H1 (cell line): ENCODE measurements around the gene ZMIZ1. TPM values are rescaled to one million over a fixed set of nuclear protein-coding genes. Genes with fewer than 3 reads are reported as not detected.

Source experiments
- CTCF ChIA-PET: fragments of 300-600 bp; sonication (Branson Sonifier 250); formaldehyde crosslinking; loops from one replicate; lab custom pipeline; 2021; ENCODE audit not compliant: partially characterized antibody; lab: Charles Lee
- POLR2A ChIA-PET: fragments of 300-600 bp; sonication (Branson Sonifier 250); formaldehyde crosslinking; loops from one replicate; lab custom pipeline; 2021; ENCODE audit warnings: inconsistent platforms; ENCODE audit not compliant: partially characterized antibody; lab: Charles Lee
- DNase-seq, 2 experiments: peaks; one replicate each; pipeline versions ENCODE4 v3.0.0 to v3.0.0-alpha.2; 2010 to 2022; ENCODE audit warnings: low spot score in 2 of 2, low read depth in 1 of 2, mixed read lengths in 1 of 2
- FAIRE-seq: peaks from 2 replicates; lab custom pipeline; 2011; peaks lifted over from hg19 to GRCh38; lab: Jason Lieb, UNC
- H2AFZ ChIP-seq: 2 replicates; pipeline ENCODE4 v1.8.1; 2012; ENCODE audit warnings: low read length, inconsistent platforms
- H2AK5ac ChIP-seq: 2 replicates; pipeline ENCODE4 v1.6.1; 2013; ENCODE audit warnings: low read depth, low read length
- H2BK120ac ChIP-seq: replicated peaks from 2 replicates; pipeline ENCODE3; 2013; ENCODE audit warnings: low read depth, low read length, inconsistent platforms
- H2BK12ac ChIP-seq: 2 replicates; pipeline ENCODE4 v1.6.1; 2013; ENCODE audit warnings: low read depth, low read length
- H2BK15ac ChIP-seq: 2 replicates; pipeline ENCODE4 v1.6.1; 2013; ENCODE audit warnings: low read length
- H2BK20ac ChIP-seq: 2 replicates; pipeline ENCODE4 v1.6.1; 2013; ENCODE audit warnings: low read length
- H2BK5ac ChIP-seq: 2 replicates; pipeline ENCODE4 v1.6.1; 2013; ENCODE audit warnings: low read depth, low read length
- H3K14ac ChIP-seq: 2 replicates; pipeline ENCODE4 v1.6.1; 2013; ENCODE audit warnings: inconsistent platforms; ENCODE audit not compliant: insufficient read length
- H3K18ac ChIP-seq: 2 replicates; pipeline ENCODE4 v1.6.1; 2013; ENCODE audit warnings: low read length; ENCODE audit errors: extremely low read depth
- H3K23ac ChIP-seq: 2 replicates; pipeline ENCODE4 v1.6.1; 2013; ENCODE audit warnings: inconsistent platforms; ENCODE audit not compliant: insufficient read length
- H3K23me2 ChIP-seq: 2 replicates; pipeline ENCODE4 v1.6.1; 2013; ENCODE audit warnings: low read depth, low read length
- H3K27ac ChIP-seq: 2 replicates; pipeline ENCODE4 v1.6.1; 2011; ENCODE audit warnings: low read depth, low read length, inconsistent platforms
- H3K27me3 ChIP-seq, 4 experiments: replicated peaks in 1 of 4; 1 replicate in 1 of 4; 2 replicates in 3 of 4; pipeline versions ENCODE4 v1.6.1 to v1.8.1; 2011 to 2013; ENCODE audit warnings: low read length in 3 of 4, mild to moderate bottlenecking in 3 of 4, inconsistent platforms in 2 of 4, mixed read lengths in 2 of 4, moderate library complexity in 1 of 4; ENCODE audit not compliant: control insufficient read depth in 3 of 4, insufficient read depth in 3 of 4; ENCODE audit errors: extremely low read depth in 1 of 4
- H3K36me3 ChIP-seq, 4 experiments: 2 replicates each; pipeline versions ENCODE4 v1.6.1 to v1.8.1; 2011 to 2013; ENCODE audit warnings: mild to moderate bottlenecking in 4 of 4, low read length in 3 of 4, moderate library complexity in 2 of 4, control low read depth in 1 of 4, inconsistent platforms in 1 of 4; ENCODE audit not compliant: insufficient read depth in 4 of 4, control insufficient read depth in 2 of 4
- H3K4ac ChIP-seq: replicated peaks from 2 replicates; pipeline ENCODE3; 2013; ENCODE audit warnings: low read length, low read depth, mixed read lengths, inconsistent platforms; ENCODE audit not compliant: insufficient read length
- H3K4me1 ChIP-seq, 4 experiments: replicated peaks in 1 of 4; 1 replicate in 1 of 4; 2 replicates in 3 of 4; pipeline versions ENCODE4 v1.6.1 to v1.8.1; 2011 to 2013; ENCODE audit warnings: low read length in 3 of 4, inconsistent platforms in 2 of 4, mixed read lengths in 1 of 4; ENCODE audit not compliant: insufficient read depth in 4 of 4, control insufficient read depth in 3 of 4
- H3K4me2 ChIP-seq, 2 experiments: 2 replicates each; pipeline versions ENCODE4 v1.6.1 to v1.8.1; 2011 to 2013; ENCODE audit warnings: low read depth in 2 of 2, low read length in 2 of 2, control low read depth in 1 of 2, inconsistent platforms in 1 of 2, mild to moderate bottlenecking in 1 of 2; ENCODE audit not compliant: insufficient read depth in 1 of 2
- H3K4me3 ChIP-seq, 4 experiments: fragments of 200-600, 300-600 bp in 1 of 4; sonication (generic), shearing (Covaris generic), sonication (Bioruptor Twin) in 1 of 4; 2 replicates each; pipeline versions ENCODE4 v1.5.1 to v1.8.1; 2011 to 2016; ENCODE audit warnings: low read length in 4 of 4, low read depth in 3 of 4, control low read depth in 2 of 4, inconsistent platforms in 2 of 4, mild to moderate bottlenecking in 2 of 4, mixed read lengths in 1 of 4, moderate library complexity in 1 of 4; ENCODE audit not compliant: insufficient read depth in 2 of 4; ENCODE audit errors: extremely low read depth in 1 of 4
- H3K56ac ChIP-seq: replicated peaks from 2 replicates; pipeline ENCODE3; 2013; ENCODE audit warnings: low read depth, mild to moderate bottlenecking, mixed read lengths, low read length, inconsistent platforms; ENCODE audit not compliant: insufficient read length
- H3K79me1 ChIP-seq: 2 replicates; pipeline ENCODE4 v1.6.1; 2013; ENCODE audit warnings: low read depth, low read length, control low read depth
- H3K79me2 ChIP-seq, 2 experiments: 2 replicates each; pipeline versions ENCODE4 v1.6.1 to v1.8.1; 2012 to 2013; ENCODE audit warnings: low read length in 2 of 2, mild to moderate bottlenecking in 2 of 2, inconsistent platforms in 1 of 2; ENCODE audit not compliant: insufficient read depth in 2 of 2, control insufficient read depth in 1 of 2
- H3K9ac ChIP-seq, 4 experiments: replicated peaks in 1 of 4; 1 replicate in 1 of 4; 2 replicates in 3 of 4; pipeline versions ENCODE4 v1.6.1 to v1.8.1; 2011 to 2013; ENCODE audit warnings: low read depth in 3 of 4, low read length in 3 of 4, control low read depth in 2 of 4, mild to moderate bottlenecking in 2 of 4, moderate library complexity in 2 of 4, inconsistent platforms in 1 of 4; ENCODE audit errors: extremely low read depth in 1 of 4
- H3K9me3 ChIP-seq, 2 experiments: 2 replicates each; pipeline versions ENCODE4 v1.6.1 to v1.8.1; 2012 to 2013; ENCODE audit warnings: mild to moderate bottlenecking in 2 of 2, moderate library complexity in 2 of 2, control low read depth in 1 of 2, inconsistent platforms in 1 of 2, low read depth in 1 of 2, low read length in 1 of 2, mixed read lengths in 1 of 2; ENCODE audit not compliant: insufficient read depth in 2 of 2
- H4K20me1 ChIP-seq, 2 experiments: replicated peaks in 1 of 2; 2 replicates each; pipeline versions ENCODE3 to v1.8.1; 2011 to 2013; ENCODE audit warnings: inconsistent platforms in 2 of 2, low read length in 2 of 2, mild to moderate bottlenecking in 1 of 2; ENCODE audit not compliant: insufficient read depth in 2 of 2, control insufficient read depth in 1 of 2
- H4K5ac ChIP-seq: 2 replicates; pipeline ENCODE4 v1.6.1; 2013; ENCODE audit warnings: low read length, low read depth, mixed read lengths, inconsistent platforms; ENCODE audit not compliant: insufficient read length
- H4K8ac ChIP-seq: 2 replicates; pipeline ENCODE4 v1.8.0; 2013; ENCODE audit warnings: mild to moderate bottlenecking, moderate library complexity, low read length, inconsistent platforms; ENCODE audit not compliant: insufficient read depth; ENCODE audit errors: extremely low read depth
- H4K91ac ChIP-seq: replicated peaks from 2 replicates; pipeline ENCODE3; 2013; ENCODE audit warnings: low read length, mixed read lengths, inconsistent platforms; ENCODE audit not compliant: insufficient read length
- CBX8 ChIP-seq: fragments of 300-800, 300-1000 bp; sonication (generic); IDR thresholded peaks from 2 replicates; pipeline ENCODE4 v1.7.1; 2016; ENCODE audit warnings: low read depth, low read length, borderline replicate concordance
- WGBS, 2 experiments: shearing (Covaris generic) in 1 of 2; methylation state at CpG; one replicate each; pipeline versions ENCODE4 v1.1.6 to v1.1.7; 2013 to 2015; ENCODE audit warnings: low lambda C conversion rate in 2 of 2, mixed read lengths in 2 of 2, inconsistent platforms in 1 of 2, low coverage in 1 of 2, missing lambda C conversion rate in 1 of 2; ENCODE audit not compliant: insufficient replicate concordance in 2 of 2, insufficient coverage in 1 of 2, insufficient read length in 1 of 2; ENCODE audit errors: extremely low coverage in 1 of 2, missing lambda C conversion rate in 1 of 2; 5-methylcytosine and 5-hydroxymethylcytosine counted together
- polyA plus RNA-seq, 7 experiments: library from polyadenylated mRNA; depleted of rRNA in 3 of 7; stranded (reverse) in 5 of 7; unstranded in 2 of 7; fragments of >200 nt in 5 of 7; fragments of 200-250 nt in 2 of 7; gene quantifications; 1 replicate in 5 of 7; 2 replicates in 1 of 7; 4 replicates in 1 of 7; pipeline versions ENCODE4 v1.2.1 to v1.2.3, GENCODE V29; 2011 to 2013; ENCODE audit warnings: missing spikeins in 2 of 7, mixed read lengths in 2 of 7
- total RNA-seq: library from RNA; stranded (reverse); fragmentation: NEBNext Ultra II Directional; extraction: Animal tissue kit (Norgen Biotek cat#: 25700); gene quantifications from 2 replicates; pipeline ENCODE4 v1.2.1, GENCODE V29; 2021

ZMIZ1 gene
- total and polyA plus RNA-seq, 2 of the 8 experiments (the other 6 are each of a cell fraction or from before 2014, with no cell fraction given) = 8.1 to 28.0 TPM

DNA sequence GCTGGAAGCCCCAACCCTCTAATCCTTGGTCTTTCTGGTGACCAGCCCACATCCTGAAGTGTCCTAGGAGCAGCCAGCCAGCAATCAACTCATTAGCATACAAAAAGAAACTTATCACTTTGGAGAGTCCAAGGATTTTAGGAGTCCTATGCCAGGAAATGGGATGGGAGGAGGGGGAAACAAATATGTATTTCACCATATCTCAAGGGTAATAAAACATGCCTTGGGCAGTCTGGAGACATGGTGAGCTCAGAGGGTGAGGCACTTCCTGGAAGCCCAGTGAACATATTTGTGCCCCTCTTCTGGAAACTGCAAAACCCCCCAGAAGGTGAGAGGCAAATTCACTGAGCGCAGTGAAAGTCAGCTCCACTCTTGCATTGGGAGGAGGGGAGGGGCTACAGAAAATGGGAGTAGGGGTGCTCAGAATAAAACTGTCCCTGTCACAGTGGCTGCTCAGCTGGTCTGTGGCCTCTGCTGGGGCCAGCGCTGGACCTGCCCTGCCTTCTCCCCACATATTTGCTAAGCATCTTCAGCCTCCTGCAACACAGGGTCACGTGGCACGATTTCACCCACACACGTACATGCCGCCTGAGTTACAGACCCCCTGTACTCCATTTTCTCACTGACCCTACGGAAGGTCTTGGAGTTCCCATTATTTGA is 17.7 kb upstream of the ZMIZ1 start:
- Histone ChIP-seq H2BK15ac (no peak overlapping the region), H3K36me3 (no peaks in the 10 kb centered on the region), H3K23me2 (no peaks in the 10 kb centered on the region), H3K9me3 (no peaks in the 10 kb centered on the region), H3K18ac (no peak overlapping the region), H3K79me2 (no peaks in the 10 kb centered on the region), H3K14ac (no peak overlapping the region), H2BK12ac (no peak overlapping the region; the same call in 1 of the 2 replicates), H4K8ac (no peak overlapping the region), H3K56ac (no peak overlapping the region), H4K20me1 (no peaks in the 10 kb centered on the region), H3K9ac (no peak overlapping the region; a peak in 1 of 7 replicates), H3K79me1 (no peaks in the 10 kb centered on the region), H2BK20ac (no peak overlapping the region), H2AFZ (no peak overlapping the region), H3K4me2 (no peak overlapping the region), H2BK120ac (no peak overlapping the region), H2AK5ac (no peak overlapping the region), H3K23ac (no peak overlapping the region), H3K27me3 (no peaks in the 10 kb centered on the region; a peak in 2 of 7 replicates), H3K4ac (no peak overlapping the region), H4K5ac (no peak overlapping the region), H4K91ac (no peak overlapping the region), H3K4me3 (no peak overlapping the region), H3K27ac (no peak overlapping the region), H2BK5ac (no peak overlapping the region), H3K4me1 (peaks cover 0 to 21% (median 13%) of the 10 kb centered on the region in 4 experiments; a peak in 6 of 7 replicates)
- FAIRE-seq = no peak
- CTCF ChIA-PET = interaction anchor here (1.2 to 2.5 kb wide), 12 partner anchors 12 to 146 kb away, joined by 3 to 10 read pairs (median 5); no protein-coding TSS in a partner anchor
- POLR2A ChIA-PET = interaction anchor here (2.1 kb wide), 1 partner anchor 12 kb away, joined by 5 read pairs; no protein-coding TSS in a partner anchor
- DNase-seq = no peak
- WGBS, 2 experiments = 76% methylated on average over 7 of the region's 7 CpGs; no CpG with 5 or more reads in 1 of the 2 experiments
- no peak for TF ChIP-seq CBX8
